H9 (cell line): Measurements from ENCODE around the gene VOPP1. TPM values are rescaled to one million over a fixed set of nuclear protein-coding genes. Genes with fewer than 3 reads are reported as not detected.

ENCODE experiments used
- DNase-seq: peaks from one replicate; pipeline ENCODE4 v3.0.0-alpha.2; 2017
- H2AFZ ChIP-seq: one replicate; pipeline ENCODE4 v1.6.1; 2013; ENCODE audit warnings: mild to moderate bottlenecking, low read length, control low read depth, moderate library complexity
- H2AK5ac ChIP-seq: 2 replicates; pipeline ENCODE4 v1.6.1; 2013; ENCODE audit warnings: low read length, control low read depth, mixed read lengths; ENCODE audit not compliant: insufficient read length
- H2BK120ac ChIP-seq: one replicate; pipeline ENCODE4 v1.6.1; 2013; ENCODE audit warnings: low read depth, mild to moderate bottlenecking, low read length, control low read depth, inconsistent platforms; ENCODE audit not compliant: poor library complexity, severe bottlenecking
- H2BK12ac ChIP-seq: 2 replicates; pipeline ENCODE4 v1.6.1; 2013; ENCODE audit warnings: low read length, control low read depth, mixed read lengths, low read depth; ENCODE audit not compliant: insufficient read length
- H2BK15ac ChIP-seq: 2 replicates; pipeline ENCODE4 v1.6.1; 2013; ENCODE audit warnings: low read depth, low read length, control low read depth
- H2BK20ac ChIP-seq: one replicate; pipeline ENCODE4 v1.6.1; 2013; ENCODE audit warnings: low read depth, mild to moderate bottlenecking, low read length, control low read depth, inconsistent platforms; ENCODE audit not compliant: poor library complexity, severe bottlenecking
- H2BK5ac ChIP-seq: 2 replicates; pipeline ENCODE4 v1.6.1; 2013; ENCODE audit warnings: low read length, control low read depth, mixed read lengths; ENCODE audit not compliant: insufficient read length
- H3K14ac ChIP-seq: 2 replicates; pipeline ENCODE4 v1.6.1; 2013; ENCODE audit warnings: low read length, control low read depth; ENCODE audit not compliant: insufficient read depth
- H3K18ac ChIP-seq: 2 replicates; pipeline ENCODE4 v1.6.1; 2013; ENCODE audit warnings: low read depth, mild to moderate bottlenecking, mixed read lengths, low read length, control low read depth; ENCODE audit not compliant: insufficient read length
- H3K23ac ChIP-seq: 2 replicates; pipeline ENCODE4 v1.6.1; 2013; ENCODE audit warnings: low read length, control low read depth, mixed read lengths, low read depth; ENCODE audit not compliant: insufficient read length
- H3K23me2 ChIP-seq: 2 replicates; pipeline ENCODE4 v1.6.1; 2013; ENCODE audit warnings: low read depth, mild to moderate bottlenecking, mixed read lengths, low read length, control low read depth; ENCODE audit not compliant: insufficient read length, poor library complexity, severe bottlenecking
- H3K27ac ChIP-seq: 2 replicates; pipeline ENCODE4 v1.5.1; 2013; ENCODE audit warnings: low read length, control low read depth, mixed read lengths, low read depth; ENCODE audit not compliant: insufficient read length
- H3K27me3 ChIP-seq: 2 replicates; pipeline ENCODE4 v1.6.1; 2013; ENCODE audit warnings: low read length, control low read depth, inconsistent platforms; ENCODE audit not compliant: insufficient read depth
- H3K4ac ChIP-seq: 2 replicates; pipeline ENCODE4 v1.6.1; 2013; ENCODE audit warnings: low read depth, mild to moderate bottlenecking, control low read depth, inconsistent platforms, low read length, moderate library complexity
- H3K4me1 ChIP-seq: 2 replicates; pipeline ENCODE4 v1.6.1; 2013; ENCODE audit warnings: low read length, control low read depth, inconsistent platforms; ENCODE audit not compliant: insufficient read depth
- H3K4me2 ChIP-seq: 2 replicates; pipeline ENCODE4 v1.6.1; 2013; ENCODE audit warnings: low read length, control low read depth, mixed read lengths; ENCODE audit not compliant: insufficient read length, insufficient read depth
- H3K56ac ChIP-seq: 2 replicates; pipeline ENCODE4 v1.6.1; 2013; ENCODE audit warnings: low read depth, mild to moderate bottlenecking, mixed read lengths, low read length, control low read depth; ENCODE audit not compliant: insufficient read length
- H3K79me1 ChIP-seq: 2 replicates; pipeline ENCODE4 v1.6.1; 2013; ENCODE audit warnings: low read depth, mild to moderate bottlenecking, moderate library complexity, low read length, control low read depth, inconsistent platforms; ENCODE audit not compliant: insufficient read depth, poor library complexity, severe bottlenecking
- H3K79me2 ChIP-seq: 2 replicates; pipeline ENCODE4 v1.6.1; 2013; ENCODE audit warnings: low read length, control low read depth, inconsistent platforms; ENCODE audit not compliant: insufficient read depth
- H3K9ac ChIP-seq: 2 replicates; pipeline ENCODE4 v1.6.1; 2013; ENCODE audit warnings: low read length, control low read depth, mixed read lengths; ENCODE audit not compliant: insufficient read length; ENCODE audit errors: extremely low read depth
- H3K9me3 ChIP-seq: one replicate; pipeline ENCODE4 v1.6.1; 2013; ENCODE audit warnings: low read depth, low read length, inconsistent platforms; ENCODE audit not compliant: control insufficient read depth
- H3T11ph ChIP-seq: one replicate; pipeline ENCODE4 v1.6.1; 2013; ENCODE audit warnings: mild to moderate bottlenecking, low read length, control low read depth, inconsistent platforms
- H4K20me1 ChIP-seq: one replicate; pipeline ENCODE4 v1.6.1; 2013; ENCODE audit not compliant: control insufficient read depth, insufficient read length, insufficient read depth
- H4K5ac ChIP-seq: 2 replicates; pipeline ENCODE4 v1.6.1; 2013; ENCODE audit warnings: low read depth, mild to moderate bottlenecking, mixed read lengths, low read length, control low read depth; ENCODE audit not compliant: insufficient read length
- H4K8ac ChIP-seq: replicated peaks from 2 replicates; pipeline ENCODE4 v1.6.1; 2013; ENCODE audit warnings: low read length, control low read depth, mixed read lengths, low read depth; ENCODE audit not compliant: insufficient read length
- H4K91ac ChIP-seq: 2 replicates; pipeline ENCODE4 v1.6.1; 2013; ENCODE audit warnings: low read depth, mild to moderate bottlenecking, moderate library complexity, mixed read lengths, low read length, control low read depth; ENCODE audit not compliant: insufficient read length
- H3K27ac Mint-ChIP-seq, 3 experiments: 2 replicates in 2 of 3; 3 replicates in 1 of 3; pipeline ENCODE4 v1.8.0; 2020 to 2021; ENCODE audit warnings: mixed read lengths in 3 of 3, mild to moderate bottlenecking in 1 of 3, moderate library complexity in 1 of 3
- H3K27me3 Mint-ChIP-seq: 2 replicates; pipeline ENCODE4 v1.8.0; 2021; ENCODE audit warnings: low read depth, mild to moderate bottlenecking, moderate library complexity, mixed read lengths
- H3K36me3 Mint-ChIP-seq, 3 experiments: 2 replicates in 2 of 3; 3 replicates in 1 of 3; pipeline ENCODE4 v1.8.0; 2020 to 2021; ENCODE audit warnings: low read depth in 3 of 3, mixed read lengths in 3 of 3; ENCODE audit not compliant: insufficient read depth in 1 of 3
- H3K4me1 Mint-ChIP-seq, 2 experiments: 2 replicates each; pipeline ENCODE4 v1.8.0; 2020; ENCODE audit warnings: mixed read lengths in 2 of 2
- H3K4me3 Mint-ChIP-seq, 2 experiments: 2 replicates in 1 of 2; 3 replicates in 1 of 2; pipeline ENCODE4 v1.8.0; 2020 to 2021; ENCODE audit warnings: mild to moderate bottlenecking in 2 of 2, mixed read lengths in 2 of 2, moderate library complexity in 1 of 2
- H3K9me3 Mint-ChIP-seq, 2 experiments: 2 replicates in 1 of 2; 3 replicates in 1 of 2; pipeline ENCODE4 v1.8.0; 2020; ENCODE audit warnings: mild to moderate bottlenecking in 2 of 2, mixed read lengths in 2 of 2, moderate library complexity in 1 of 2
- WGBS: extraction: QIAGEN DNeasy Blood & Tissue Kit; methylation state at CpG from one replicate; pipeline ENCODE4 v1.1.7; 2013; ENCODE audit warnings: missing lambda C conversion rate, low lambda C conversion rate, mixed read lengths; ENCODE audit not compliant: insufficient read length; ENCODE audit errors: extremely low coverage; 5-methylcytosine and 5-hydroxymethylcytosine counted together
- total RNA-seq: library from RNA; stranded (reverse); gene quantifications from 2 replicates; pipeline ENCODE4 v1.2.1, GENCODE V29; 2021
- TF ChIP-seq, protein P1 (sequence below): fragments of 200-600 bp; sonication (generic); conservative IDR thresholded peaks from 3 replicates; pipeline ENCODE4 v1.8.0; 2021; ENCODE audit warnings: antibody characterized with exemption, mild to moderate bottlenecking

VOPP1 gene
- total RNA-seq, 1 experiment from 2014 or later, result 55.7 TPM

- Histone ChIP-seq H4K8ac (no peak overlapping the region), H3K27me3 (no peaks in the 10 kb centered on the region), H2BK20ac (no peak overlapping the region), H3K14ac (no peak overlapping the region), H3K4me2 (no peak overlapping the region), H3K56ac (no peak overlapping the region), H2BK5ac (no peak overlapping the region), H3K27ac (no peak overlapping the region), H3T11ph (no peak overlapping the region), H4K91ac (no peak overlapping the region), H3K9me3 (no peaks in the 10 kb centered on the region), H3K79me2 (no peaks in the 10 kb centered on the region), H2AK5ac (no peak overlapping the region), H3K4me1 (peaks cover 7% of the 10 kb centered on the region; the same call in 1 of the 2 replicates), H2BK120ac (no peak overlapping the region), H4K20me1 (no peaks in the 10 kb centered on the region), H3K79me1 (no peaks in the 10 kb centered on the region), H2BK12ac (no peak overlapping the region), H3K4ac (no peak overlapping the region), H3K23me2 (no peaks in the 10 kb centered on the region), H2BK15ac (no peak overlapping the region), H4K5ac (no peak overlapping the region), H2AFZ (no peak overlapping the region), H3K18ac (no peak overlapping the region), H3K9ac (no peak overlapping the region), H3K23ac (no peak overlapping the region)
- H3K27ac Mint-ChIP-seq, result peak overlapping the region in 1 of 3 experiments; percentile 29; a peak in 2 of 7 replicates
- H3K4me1 Mint-ChIP-seq, result peaks cover 34% of the 10 kb centered on the region in 2 experiments
- TF ChIP-seq, protein P1, sequence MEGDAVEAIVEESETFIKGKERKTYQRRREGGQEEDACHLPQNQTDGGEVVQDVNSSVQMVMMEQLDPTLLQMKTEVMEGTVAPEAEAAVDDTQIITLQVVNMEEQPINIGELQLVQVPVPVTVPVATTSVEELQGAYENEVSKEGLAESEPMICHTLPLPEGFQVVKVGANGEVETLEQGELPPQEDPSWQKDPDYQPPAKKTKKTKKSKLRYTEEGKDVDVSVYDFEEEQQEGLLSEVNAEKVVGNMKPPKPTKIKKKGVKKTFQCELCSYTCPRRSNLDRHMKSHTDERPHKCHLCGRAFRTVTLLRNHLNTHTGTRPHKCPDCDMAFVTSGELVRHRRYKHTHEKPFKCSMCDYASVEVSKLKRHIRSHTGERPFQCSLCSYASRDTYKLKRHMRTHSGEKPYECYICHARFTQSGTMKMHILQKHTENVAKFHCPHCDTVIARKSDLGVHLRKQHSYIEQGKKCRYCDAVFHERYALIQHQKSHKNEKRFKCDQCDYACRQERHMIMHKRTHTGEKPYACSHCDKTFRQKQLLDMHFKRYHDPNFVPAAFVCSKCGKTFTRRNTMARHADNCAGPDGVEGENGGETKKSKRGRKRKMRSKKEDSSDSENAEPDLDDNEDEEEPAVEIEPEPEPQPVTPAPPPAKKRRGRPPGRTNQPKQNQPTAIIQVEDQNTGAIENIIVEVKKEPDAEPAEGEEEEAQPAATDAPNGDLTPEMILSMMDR, result no peak
- WGBS, result no CpG with 5 or more reads among the region's 5 CpGs
- H3K4me3 Mint-ChIP-seq, result no peak overlapping the region
- DNase-seq, result no peak
- H3K36me3 Mint-ChIP-seq, result peaks cover 12 to 28% (median 21%) of the 10 kb centered on the region in 3 experiments; a peak in 6 of 7 replicates
- H3K27me3 Mint-ChIP-seq, result no peaks in the 10 kb centered on the region
- H3K9me3 Mint-ChIP-seq, result no peaks in the 10 kb centered on the region
Measured at GRCh38 chr7:55513868-55514267, 58.4 kb downstream of the VOPP1 start.
